Cardiac muscle cell (in vitro differentiated cells and primary cell): Measurements from ENCODE around the gene SNAPC4. TPM values are rescaled to one million over a fixed set of nuclear protein-coding genes. Genes with fewer than 3 reads are reported as not detected.

Source experiments
- DNase-seq, 2 donors: peaks; one replicate each; pipeline versions ENCODE4 v3.0.0 to v3.0.0-alpha.2; 2010 to 2017; ENCODE audit warnings: low read depth in 1 of 2, low spot score in 1 of 2
- H3K27ac ChIP-seq: fragments of 200-600 bp; sonication (generic); 2 replicates; pipeline ENCODE4 v1.5.1; 2016
- H3K27me3 ChIP-seq: fragments of 200-600 bp; sonication (generic); 2 replicates; pipeline ENCODE4 v1.6.0; 2016; ENCODE audit warnings: control low read depth
- H3K36me3 ChIP-seq: fragments of 200-600 bp; sonication (generic); 2 replicates; pipeline ENCODE4 v1.5.1; 2016; ENCODE audit warnings: control low read depth
- H3K4me1 ChIP-seq: fragments of 200-600 bp; sonication (generic); 2 replicates; pipeline ENCODE4 v1.8.1; 2017; ENCODE audit warnings: low read depth, mild to moderate bottlenecking, mixed run types
- H3K4me3 ChIP-seq: fragments of 200-600 bp; sonication (generic); 2 replicates; pipeline ENCODE4 v1.5.1; 2016; ENCODE audit warnings: mild to moderate bottlenecking
- H3K9me3 ChIP-seq: fragments of 200-600 bp; sonication (generic); 2 replicates; pipeline ENCODE4 v1.5.1; 2017; ENCODE audit warnings: low read depth, mild to moderate bottlenecking, control low read depth
- CTCF ChIP-seq: IDR thresholded peaks from 2 replicates; pipeline ENCODE4 v1.5.1; 2012; ENCODE audit warnings: low read depth, mild to moderate bottlenecking, low read length
- polyA plus RNA-seq: library from polyadenylated mRNA; unstranded; fragments of >200 nt; fragmentation: Nextera tagmentation; extraction: Ambion mirVana; gene quantifications from 2 replicates; pipeline ENCODE4 v1.2.1, GENCODE V29; 2016
- total RNA-seq: library from RNA; depleted of rRNA; stranded (reverse); fragments of >200 nt; gene quantifications from 2 replicates; pipeline ENCODE4 v1.2.3, GENCODE V29; 2016

SNAPC4 gene
- total and polyA plus RNA-seq, 2 experiments from 2014 or later: 7.7 to 12.7 TPM

GRCh38 chr9:136404801-136405136 is 4.8 kb upstream of the SNAPC4 start:
- peaks cover 3% of the 10 kb centered on the region for H3K4me1 ChIP-seq
- no peak overlapping the region for H3K27ac ChIP-seq
- no peaks in the 10 kb centered on the region for H3K9me3 ChIP-seq
- H3K36me3 ChIP-seq: peaks cover 18% of the 10 kb centered on the region
- no peak for TF ChIP-seq CTCF
- no peaks in the 10 kb centered on the region for H3K27me3 ChIP-seq
- no peak for DNase-seq
- no peak overlapping the region for H3K4me3 ChIP-seq

- Histone ChIP-seq H3K4me1 (no peaks in the 10 kb centered on the region), H3K27me3 (no peaks in the 10 kb centered on the region), H3K27ac (no peak overlapping the region), H3K9me3 (no peaks in the 10 kb centered on the region), H3K4me3 (no peak overlapping the region), H3K36me3 (peaks cover 18% of the 10 kb centered on the region)
- no peak for TF ChIP-seq CTCF
- DNase-seq: no peak
These were observed 4.2 kb upstream of the SNAPC4 start for GRCh38 chr9:136403915-136404800.

GRCh38 chr9:136403538-136403914 is 3.6 kb upstream of the SNAPC4 start:
- DNase-seq: no peak
- no peaks in the 10 kb centered on the region for H3K4me1 ChIP-seq
- no peak for TF ChIP-seq CTCF
- no peak overlapping the region for H3K4me3 ChIP-seq
- H3K36me3 ChIP-seq: peaks cover 18% of the 10 kb centered on the region
- no peaks in the 10 kb centered on the region for H3K9me3 ChIP-seq
- no peak overlapping the region for H3K27ac ChIP-seq
- H3K27me3 ChIP-seq: no peaks in the 10 kb centered on the region

- H3K36me3 ChIP-seq: peaks cover 18% of the 10 kb centered on the region
- no peaks in the 10 kb centered on the region for H3K4me1 ChIP-seq
- no peak for TF ChIP-seq CTCF
- H3K9me3 ChIP-seq: no peaks in the 10 kb centered on the region
- H3K27me3 ChIP-seq: no peaks in the 10 kb centered on the region
- peak in 1 of 2 donors; percentile 18 for DNase-seq
- peak overlapping the region; percentile 51 for H3K27ac ChIP-seq
- H3K4me3 ChIP-seq: no peak overlapping the region
These were observed 2.1 kb upstream of the SNAPC4 start for GRCh38 chr9:136402067-136402466.

GRCh38 chr9:136401173-136401922 is 1.4 kb upstream of the SNAPC4 start:
- Histone ChIP-seq H3K27me3 (no peaks in the 10 kb centered on the region), H3K4me3 (no peak overlapping the region), H3K36me3 (peaks cover 16% of the 10 kb centered on the region), H3K4me1 (no peaks in the 10 kb centered on the region), H3K27ac (peak overlapping the region; percentile 69), H3K9me3 (no peaks in the 10 kb centered on the region)
- DNase-seq: no peak
- no peak for TF ChIP-seq CTCF
